ENCODE measurements around the gene NAPSA. TPM values are rescaled to one million over a fixed set of nuclear protein-coding genes. Genes with fewer than 3 reads are reported as not detected.

Gene NAPSA
- total RNA-seq, 1 donor from 2014 or later = 1.3 TPM

- Mint-ChIP-seq H3K4me3 (ENCODE audit: unreplicated experiment) (no peak overlapping the region), H3K36me3 (ENCODE audit: unreplicated experiment) (peaks cover 28% of the 10 kb centered on the region), H3K27ac (ENCODE audit: unreplicated experiment) (no peak overlapping the region), H3K9me3 (ENCODE audit: unreplicated experiment) (no peaks in the 10 kb centered on the region), H3K4me1 (ENCODE audit: unreplicated experiment) (peaks cover 20% of the 10 kb centered on the region), H3K27me3 (ENCODE audit: unreplicated experiment) (no peaks in the 10 kb centered on the region)
- no peak for DNase-seq (ENCODE audit: extremely low spot score, unreplicated experiment)
- no peak for TF ChIP-seq CTCF (IDR thresholded peaks at IDR 0.05)
Measured at GRCh38 chr19:50380751-50381151, 15.3 kb upstream of the NAPSA start.

- Mint-ChIP-seq H3K27ac (ENCODE audit: unreplicated experiment) (no peak overlapping the region), H3K36me3 (ENCODE audit: unreplicated experiment) (peaks cover 28% of the 10 kb centered on the region), H3K9me3 (ENCODE audit: unreplicated experiment) (no peaks in the 10 kb centered on the region), H3K4me3 (ENCODE audit: unreplicated experiment) (no peak overlapping the region), H3K27me3 (ENCODE audit: unreplicated experiment) (no peaks in the 10 kb centered on the region), H3K4me1 (ENCODE audit: unreplicated experiment) (peaks cover 18% of the 10 kb centered on the region)
- no peak for TF ChIP-seq CTCF (IDR thresholded peaks at IDR 0.05)
- DNase-seq (ENCODE audit: extremely low spot score, unreplicated experiment) = no peak
Measured at GRCh38 chr19:50380137-50380536, 14.7 kb upstream of the NAPSA start.

- Mint-ChIP-seq H3K36me3 (ENCODE audit: unreplicated experiment) (peaks cover 28% of the 10 kb centered on the region), H3K27ac (ENCODE audit: unreplicated experiment) (no peak overlapping the region), H3K9me3 (ENCODE audit: unreplicated experiment) (no peaks in the 10 kb centered on the region), H3K27me3 (ENCODE audit: unreplicated experiment) (no peaks in the 10 kb centered on the region), H3K4me3 (ENCODE audit: unreplicated experiment) (no peak overlapping the region), H3K4me1 (ENCODE audit: unreplicated experiment) (peaks cover 12% of the 10 kb centered on the region)
- DNase-seq (ENCODE audit: extremely low spot score, unreplicated experiment) = no peak
- no peak for TF ChIP-seq CTCF (IDR thresholded peaks at IDR 0.05)
Measured at GRCh38 chr19:50379602-50380001, 14.2 kb upstream of the NAPSA start.

- no peaks in the 10 kb centered on the region for H3K9me3 Mint-ChIP-seq (ENCODE audit: unreplicated experiment)
- no peak overlapping the region for H3K4me3 Mint-ChIP-seq (ENCODE audit: unreplicated experiment)
- H3K36me3 Mint-ChIP-seq (ENCODE audit: unreplicated experiment) = peaks cover 28% of the 10 kb centered on the region
- H3K4me1 Mint-ChIP-seq (ENCODE audit: unreplicated experiment) = peaks cover 12% of the 10 kb centered on the region
- H3K27me3 Mint-ChIP-seq (ENCODE audit: unreplicated experiment) = no peaks in the 10 kb centered on the region
- H3K27ac Mint-ChIP-seq (ENCODE audit: unreplicated experiment) = no peak overlapping the region
- TF ChIP-seq CTCF (IDR thresholded peaks at IDR 0.05) = no peak
- DNase-seq (ENCODE audit: extremely low spot score, unreplicated experiment) = no peak
Measured at GRCh38 chr19:50378863-50379236, 13.4 kb upstream of the NAPSA start.

GRCh38 chr19:50378169-50378862 lies 12.9 kb upstream of the NAPSA start:
- no peak for TF ChIP-seq CTCF (IDR thresholded peaks at IDR 0.05)
- peaks cover 28% of the 10 kb centered on the region for H3K36me3 Mint-ChIP-seq (ENCODE audit: unreplicated experiment)
- peaks cover 9% of the 10 kb centered on the region for H3K4me1 Mint-ChIP-seq (ENCODE audit: unreplicated experiment)
- no peaks in the 10 kb centered on the region for H3K9me3 Mint-ChIP-seq (ENCODE audit: unreplicated experiment)
- no peak for DNase-seq (ENCODE audit: extremely low spot score, unreplicated experiment)
- H3K4me3 Mint-ChIP-seq (ENCODE audit: unreplicated experiment) = no peak overlapping the region
- no peaks in the 10 kb centered on the region for H3K27me3 Mint-ChIP-seq (ENCODE audit: unreplicated experiment)
- H3K27ac Mint-ChIP-seq (ENCODE audit: unreplicated experiment) = no peak overlapping the region
